GM19324 (cell line): ENCODE data around the gene PILRA.
"Not testable (repeated sequence)": the region's sequence is repeated elsewhere in the genome, so short reads cannot be mapped to it uniquely, and the experiment has no call there.

ENCODE experiments used
- ATAC-seq: cut with Tn5 transposase; IDR thresholded peaks from one replicate; pipeline ENCODE4 v1.9.1; 2021; ENCODE audit warnings: mild to moderate bottlenecking, moderate library complexity; ENCODE audit not compliant: unreplicated experiment, low FRiP score

Gene PILRA

GRCh38 chr7:100373261-100373831, at the start of gene PILRA:
Gene PILRA (plus strand): TSS chr7:100373487. CDS start chr7:100373657, 170 bp downstream.
- ATAC-seq = no peak

- not testable (repeated sequence) for ATAC-seq
Observed at GRCh38 chr7:100324194-100324593, 49.1 kb upstream of the PILRA start.

DNA sequence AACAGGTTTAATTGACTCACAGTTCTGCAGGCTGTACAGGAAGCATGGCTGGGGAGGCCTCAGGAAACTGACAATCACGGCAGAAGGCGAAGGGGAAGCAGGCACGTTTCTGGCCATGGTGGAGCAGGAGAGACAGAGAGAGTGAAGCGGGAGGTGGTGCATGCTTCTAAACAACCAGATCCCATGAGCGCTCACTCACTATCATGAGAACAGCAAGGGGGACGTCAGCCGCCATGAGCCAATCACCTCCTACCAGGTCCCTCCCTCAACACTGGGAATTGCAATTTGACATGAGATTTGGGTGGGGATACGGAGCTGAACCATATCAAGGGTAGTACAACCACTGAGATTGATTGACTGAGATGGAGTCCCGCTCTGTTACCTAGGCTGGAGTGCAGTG, 47.6 kb upstream of the PILRA start:
- ATAC-seq = not testable (repeated sequence)

DNA sequence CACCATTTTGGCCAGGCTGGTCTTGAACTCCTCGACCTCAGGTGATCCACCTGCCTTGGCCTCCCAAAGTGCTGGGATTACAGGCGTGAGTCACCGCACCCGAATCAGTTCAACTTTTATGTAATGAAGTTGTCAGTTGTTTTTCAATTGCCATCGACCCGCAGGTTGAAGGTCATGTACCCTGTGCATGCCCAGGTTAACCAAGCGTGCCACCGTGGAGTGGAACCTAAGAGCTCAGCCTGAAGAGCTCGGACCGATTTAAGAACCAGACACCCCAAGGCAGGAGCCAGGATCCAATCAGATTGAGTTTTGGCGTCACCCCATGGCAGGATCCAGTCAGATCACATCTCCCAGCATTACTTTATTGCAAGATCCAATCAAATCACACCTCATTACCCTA, 46.4 kb upstream of the PILRA start:
- not testable (repeated sequence) for ATAC-seq

GRCh38 chr7:100335566-100336466, 37.5 kb upstream of the PILRA start:
- ATAC-seq = peak; percentile 98

DNA sequence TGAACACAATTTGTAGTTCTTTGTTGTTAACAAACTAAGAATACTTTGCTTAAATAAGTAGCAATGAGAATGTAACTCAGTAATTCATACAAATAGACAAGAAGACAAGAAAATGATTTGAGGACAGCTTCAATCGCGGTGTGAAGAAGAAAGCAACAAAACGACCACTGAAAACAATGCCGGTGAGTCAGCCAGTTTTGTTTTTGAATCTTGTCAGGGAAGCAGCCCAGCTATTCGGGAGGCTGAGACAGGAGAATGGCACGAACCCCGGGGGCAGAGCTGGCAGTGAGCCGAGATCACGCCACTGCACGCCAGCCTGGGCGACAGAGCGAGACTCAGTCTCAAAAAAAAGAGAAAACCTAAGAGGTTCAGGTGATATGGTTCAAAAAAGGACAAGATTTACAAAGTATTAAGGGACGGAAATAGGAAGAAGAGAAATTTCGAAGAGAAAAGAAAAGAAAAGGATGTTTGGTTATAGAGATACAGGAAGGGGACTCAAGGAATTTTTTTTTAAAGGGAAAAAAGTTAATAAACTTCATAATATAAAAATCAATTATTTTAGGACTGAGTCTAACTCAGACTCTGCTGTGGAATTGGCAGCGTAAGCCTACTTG, 35.1 kb upstream of the PILRA start:
- not testable (repeated sequence) for ATAC-seq

- not testable (repeated sequence) for ATAC-seq
Observed at GRCh38 chr7:100341286-100341685, 32.0 kb upstream of the PILRA start.

GRCh38 chr7:100342765-100343164, 30.5 kb upstream of the PILRA start:
- no peak for ATAC-seq

GRCh38 chr7:100344124-100344559, 29.1 kb upstream of the PILRA start:
- not testable (repeated sequence) for ATAC-seq

DNA sequence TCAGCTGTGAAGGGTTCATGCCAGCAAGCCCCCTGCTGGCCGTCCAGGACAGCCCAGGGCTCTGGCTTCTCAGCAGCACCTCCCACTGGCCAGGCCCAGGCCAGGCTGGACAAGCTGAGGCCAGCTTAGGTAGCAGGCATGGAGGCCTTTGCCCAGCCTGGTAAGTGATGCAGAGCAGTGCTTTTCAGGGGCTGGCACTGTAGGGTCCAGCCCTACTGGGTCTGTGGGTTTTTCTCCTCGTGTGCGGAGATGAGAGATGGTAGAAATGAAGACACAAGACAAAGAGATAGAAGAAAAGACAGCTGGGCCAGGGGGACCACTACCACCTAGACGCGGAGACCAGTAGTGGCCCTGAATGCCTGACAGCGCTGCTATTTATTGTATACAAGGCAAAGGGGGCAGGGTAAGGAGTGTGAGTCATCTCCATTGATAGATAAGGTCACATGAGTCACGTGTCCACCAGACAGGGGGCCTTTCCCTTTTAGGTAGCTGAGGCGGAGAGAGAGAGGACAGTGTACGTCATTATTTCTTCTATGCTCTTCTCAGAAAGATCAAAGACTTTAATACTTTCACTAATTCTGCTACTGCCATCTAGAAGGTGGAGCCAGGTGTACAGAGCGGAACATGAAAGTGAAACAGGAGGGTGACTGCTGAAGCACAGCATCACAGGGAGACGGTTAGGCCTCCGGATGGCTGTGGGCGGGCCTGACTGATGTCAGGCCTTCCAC, 28.6 kb upstream of the PILRA start:
- ATAC-seq = peak; percentile 70

GRCh38 chr7:100345288-100345672, 28.0 kb upstream of the PILRA start:
- ATAC-seq = peak; percentile 29

- ATAC-seq = no peak
Observed at GRCh38 chr7:100346921-100347320, 26.4 kb upstream of the PILRA start.

DNA sequence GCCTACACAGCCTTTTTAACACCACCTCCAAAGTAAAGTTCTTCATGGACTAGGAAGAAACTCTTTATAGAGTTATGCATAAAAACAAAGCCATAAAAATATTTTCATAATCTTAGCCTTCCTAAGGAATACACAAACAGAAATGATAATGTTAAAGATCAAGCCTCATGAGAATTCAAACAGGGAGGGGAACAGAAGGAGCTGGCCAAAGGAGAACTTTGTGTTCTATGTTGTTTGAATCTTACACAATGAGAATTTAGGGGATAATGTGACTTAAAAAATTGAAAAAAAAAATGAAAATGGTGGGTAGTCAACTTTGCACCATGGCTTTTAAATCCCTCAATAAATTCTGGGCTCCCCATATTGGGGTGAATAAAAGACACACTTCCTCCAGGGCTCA, 24.5 kb upstream of the PILRA start:
- no peak for ATAC-seq

- no peak for ATAC-seq
Observed at GRCh38 chr7:100349757-100350156, 23.5 kb upstream of the PILRA start.

- ATAC-seq = no peak
Observed at GRCh38 chr7:100351657-100352058, 21.6 kb upstream of the PILRA start.

GRCh38 chr7:100352230-100352781, 21.0 kb upstream of the PILRA start:
- not testable (repeated sequence) for ATAC-seq

DNA sequence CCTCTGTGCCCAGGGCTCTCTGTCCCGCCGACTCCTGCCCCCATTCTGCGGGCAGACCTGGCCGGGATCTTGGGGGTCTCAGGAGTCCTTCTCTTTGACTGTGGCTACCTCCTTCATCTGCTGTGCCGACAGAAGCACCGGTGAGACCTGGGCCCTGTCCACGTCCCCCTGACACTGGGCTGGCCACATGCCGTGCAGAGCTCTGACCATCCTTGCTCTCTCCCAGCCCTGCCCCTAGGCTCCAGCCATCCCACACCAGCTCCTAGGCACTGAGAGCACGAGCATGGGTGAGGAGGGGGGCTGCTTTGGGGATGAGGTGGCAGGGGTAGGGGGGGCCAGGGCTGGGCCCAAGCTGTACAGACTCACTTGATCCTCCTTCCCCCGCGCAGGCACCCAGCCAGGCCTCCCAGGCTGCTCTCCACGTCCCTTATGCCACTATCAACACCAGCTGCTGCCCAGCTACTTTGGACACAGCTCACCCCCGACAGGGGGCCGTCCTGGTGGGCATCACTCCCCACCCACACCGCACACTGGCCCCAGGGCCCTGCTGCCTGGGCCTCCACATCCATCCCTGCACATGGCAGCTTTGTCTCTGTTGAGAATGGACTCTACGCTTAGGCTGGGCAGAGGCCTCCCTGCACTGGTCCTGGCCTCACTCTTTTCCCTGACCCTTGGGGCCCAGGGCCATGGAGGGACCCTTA, 20.2 kb upstream of the PILRA start:
- ATAC-seq = no peak

DNA sequence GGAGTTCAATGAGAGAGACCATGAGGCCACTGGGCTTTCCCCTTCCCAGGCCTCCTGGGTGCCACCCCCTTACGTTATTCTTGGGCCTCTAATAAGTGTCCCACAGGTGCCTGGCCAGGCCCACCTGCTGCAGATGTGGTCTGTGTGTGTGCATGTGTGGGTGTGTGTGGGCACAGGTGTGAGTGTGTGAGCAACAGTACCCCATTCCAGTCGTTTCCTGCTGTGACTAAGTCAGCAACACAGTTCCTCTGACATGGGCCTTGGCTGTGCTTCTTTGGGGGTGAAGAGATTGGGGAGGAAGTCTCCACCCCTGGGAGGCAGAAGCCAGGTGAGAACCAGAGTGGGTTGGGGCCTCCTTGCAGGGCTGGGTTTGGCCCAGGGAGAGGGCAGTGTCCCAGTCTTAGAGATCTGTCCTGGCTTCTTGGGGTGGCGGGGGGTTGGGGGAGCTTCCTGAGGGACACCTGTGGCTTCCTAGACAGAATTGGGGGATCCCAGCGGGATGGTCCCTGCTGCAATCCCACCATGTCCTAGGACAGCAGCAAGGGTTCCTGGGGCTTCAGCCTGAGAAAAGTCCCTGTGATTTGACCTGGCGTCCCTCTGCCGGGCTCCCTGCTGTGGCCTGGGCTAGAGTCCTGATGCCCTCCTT, 19.5 kb upstream of the PILRA start:
- no peak for ATAC-seq

- no peak for ATAC-seq
Observed at GRCh38 chr7:100356416-100357068, 16.7 kb upstream of the PILRA start.
